Heart left ventricle (tissue), 13 donors: ENCODE measurements around the gene EPHX1.

Experiments used
- POLR2A ChIP-seq, 2 donors: fragments of 450-650 bp; IDR thresholded peaks; one replicate each; pipeline ENCODE4 v1.6.1; 2017; ENCODE audit warnings: antibody characterized with exemption in 2 of 2, mild to moderate bottlenecking in 2 of 2, moderate library complexity in 2 of 2
- TF ChIP-seq, protein P1 (sequence below), 12 donors: fragments of 200-600 bp; sonication (generic) in 4 of 12; IDR thresholded peaks; one replicate each; pipeline versions ENCODE4 v1.5.0 to v1.8.0; 2018 to 2022; ENCODE audit warnings: antibody characterized with exemption in 12 of 12, mild to moderate bottlenecking in 5 of 12
- donor health status: ischemic (EF 13 %, LVEDD 7.1; RV severe dilation, severe dysfunction).
- donor health status: DM: no; HTN: yes; CAD: no.
- donor health status: DM: no; HTN: no; CAD: no.
- donor health status: ischemic (EF 25% LVEDD 6.9; RV normal size, moderate dysfunction).
- donor health status: ischemic (EF 25% LVEDD 5.7; RV mildly dilated, moderate dysfunction).
- donor health status: ischemic (EF 35%, LVEDD 5.7; RV mildly dilated, moderate dysfunction).
- donor health status: nonischemic (EF 11% LVEDD 7.7; RV severe dilation, severe dysfunction).
- donor health status: DM: yes; HTN: yes; CAD: no.
- donor health status: PGD.
- donor health status: ischemic (EF 29% LVEDD 5.4; RV normal size, mild dysfunction).
- donor health status: nonischemic (EF 23%, LVEDD 6.1; RV moderate dilation, normal function).

DNA sequence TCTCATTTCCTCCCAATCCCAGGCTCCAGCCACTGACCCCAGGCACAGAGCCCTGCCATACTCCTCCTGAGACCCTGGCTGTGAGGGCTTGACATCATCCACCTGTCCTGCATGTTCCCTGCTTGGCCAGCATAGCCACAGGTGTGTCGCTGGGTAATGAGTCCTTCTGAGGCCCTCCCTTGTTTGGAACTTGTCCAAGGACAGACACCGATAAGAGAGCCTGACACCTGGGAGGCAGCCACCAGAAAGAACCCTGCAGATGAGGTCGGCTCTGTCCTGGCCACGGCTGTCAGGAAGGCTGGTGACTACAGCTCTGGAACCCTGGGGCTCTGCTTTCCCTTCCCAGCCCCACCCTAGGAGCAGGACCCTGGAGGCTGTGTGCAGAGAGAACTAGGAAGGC, 37.7 kb downstream of the EPHX1 start:
- TF ChIP-seq, protein P1, sequence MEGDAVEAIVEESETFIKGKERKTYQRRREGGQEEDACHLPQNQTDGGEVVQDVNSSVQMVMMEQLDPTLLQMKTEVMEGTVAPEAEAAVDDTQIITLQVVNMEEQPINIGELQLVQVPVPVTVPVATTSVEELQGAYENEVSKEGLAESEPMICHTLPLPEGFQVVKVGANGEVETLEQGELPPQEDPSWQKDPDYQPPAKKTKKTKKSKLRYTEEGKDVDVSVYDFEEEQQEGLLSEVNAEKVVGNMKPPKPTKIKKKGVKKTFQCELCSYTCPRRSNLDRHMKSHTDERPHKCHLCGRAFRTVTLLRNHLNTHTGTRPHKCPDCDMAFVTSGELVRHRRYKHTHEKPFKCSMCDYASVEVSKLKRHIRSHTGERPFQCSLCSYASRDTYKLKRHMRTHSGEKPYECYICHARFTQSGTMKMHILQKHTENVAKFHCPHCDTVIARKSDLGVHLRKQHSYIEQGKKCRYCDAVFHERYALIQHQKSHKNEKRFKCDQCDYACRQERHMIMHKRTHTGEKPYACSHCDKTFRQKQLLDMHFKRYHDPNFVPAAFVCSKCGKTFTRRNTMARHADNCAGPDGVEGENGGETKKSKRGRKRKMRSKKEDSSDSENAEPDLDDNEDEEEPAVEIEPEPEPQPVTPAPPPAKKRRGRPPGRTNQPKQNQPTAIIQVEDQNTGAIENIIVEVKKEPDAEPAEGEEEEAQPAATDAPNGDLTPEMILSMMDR (IDR thresholded peaks at IDR 0.05) = no peak
- TF ChIP-seq POLR2A (IDR thresholded peaks at IDR 0.05) = no peak
